HepG2 (cell line): ENCODE data around the gene SFT2D2. TPM values are rescaled to one million over a fixed set of nuclear protein-coding genes. Genes with fewer than 3 reads are reported as not detected.
A peak's percentile ranks its signal among the peaks of the same experiment; 100 is the strongest.

Experiments
- AHR ChIP-seq: IDR thresholded peaks from 2 replicates; pipeline ENCODE4 v1.6.1; 2018; ENCODE audit warnings: missing genetic modification reagents, missing compliant biosample characterization
- ASH2L ChIP-seq: fragments of 300-600, 200-600 bp; sonication (generic); IDR thresholded peaks from 2 replicates; pipeline ENCODE4 v1.7.0; 2017; ENCODE audit warnings: low read depth, mild to moderate bottlenecking, moderate library complexity, mixed read lengths, low read length; ENCODE audit not compliant: insufficient read length
- CAMTA2 ChIP-seq: sonication (generic); formaldehyde crosslinking; IDR thresholded peaks from 2 replicates; pipeline ENCODE4 v1.4.0; 2020; ENCODE audit warnings: mild to moderate bottlenecking, missing genetic modification reagents, borderline replicate concordance
- CCAR2 ChIP-seq: fragments of 200-400 bp; formaldehyde crosslinking; optimal IDR thresholded peaks from 2 replicates; pipeline ENCODE3; 2018; ENCODE audit warnings: low read depth, mild to moderate bottlenecking, low read length, moderate library complexity
- EEA1 ChIP-seq: sonication (generic); formaldehyde crosslinking; IDR thresholded peaks from 2 replicates; pipeline ENCODE4 v1.5.1; 2020; ENCODE audit warnings: mild to moderate bottlenecking, missing genetic modification reagents, borderline replicate concordance
- ETV5 ChIP-seq: IDR thresholded peaks from 2 replicates; pipeline ENCODE4 v1.6.1; 2018; ENCODE audit warnings: missing biosample characterization, missing genetic modification reagents, inconsistent platforms, borderline replicate concordance
- FOXO1 ChIP-seq: sonication (generic); formaldehyde crosslinking; IDR thresholded peaks from 2 replicates; pipeline ENCODE4 v1.4.0; 2020; ENCODE audit warnings: missing genetic modification reagents
- HHEX ChIP-seq: IDR thresholded peaks from 2 replicates; pipeline ENCODE4 v1.6.1; 2016; ENCODE audit warnings: control low read depth
- HIVEP1 ChIP-seq: sonication (generic); formaldehyde crosslinking; IDR thresholded peaks from 2 replicates; pipeline ENCODE4 v1.4.0; 2020; ENCODE audit warnings: mild to moderate bottlenecking, missing genetic modification reagents
- JUNB ChIP-seq: sonication (generic); formaldehyde crosslinking; IDR thresholded peaks from 2 replicates; pipeline ENCODE4 v1.8.0; 2022; ENCODE audit warnings: missing genetic modification reagents, mild to moderate bottlenecking, borderline replicate concordance
- MAFK ChIP-seq, 2 experiments: IDR thresholded peaks in 1 of 2; conservative IDR thresholded peaks in 1 of 2; 2 replicates each; pipeline ENCODE4 v1.6.1; 2011; ENCODE audit warnings: improper control_type of control experiment in 2 of 2, low read length in 2 of 2
- MTA1 ChIP-seq: sonication (generic); formaldehyde crosslinking; IDR thresholded peaks from 2 replicates; pipeline ENCODE4 v1.4.0; 2020; ENCODE audit warnings: missing genetic modification reagents, mild to moderate bottlenecking, borderline replicate concordance
- NCOA1 ChIP-seq: sonication (generic); formaldehyde crosslinking; IDR thresholded peaks from 2 replicates; pipeline ENCODE4 v1.9.0; 2021; ENCODE audit warnings: missing genetic modification reagents
- POLR2A ChIP-seq, 2 experiments: IDR thresholded peaks; 2 replicates each; pipeline ENCODE4 v1.6.1; 2011; ENCODE audit warnings: low read depth in 2 of 2, low read length in 2 of 2, mild to moderate bottlenecking in 1 of 2, moderate library complexity in 1 of 2; ENCODE audit not compliant: insufficient read depth in 1 of 2
- RCOR2 ChIP-seq: IDR thresholded peaks from 2 replicates; pipeline ENCODE4 v1.6.1; 2016; ENCODE audit warnings: missing biosample characterization, missing genetic modification reagents
- REPIN1 ChIP-seq: sonication (generic); formaldehyde crosslinking; IDR thresholded peaks from 2 replicates; pipeline ENCODE4 v1.8.0; 2022; ENCODE audit warnings: missing genetic modification reagents, low read depth, mild to moderate bottlenecking, borderline replicate concordance
- SAP130 ChIP-seq: IDR thresholded peaks from 2 replicates; pipeline ENCODE4 v1.6.1; 2016; ENCODE audit warnings: low read depth
- SOX5 ChIP-seq: IDR thresholded peaks from 2 replicates; pipeline ENCODE4 v1.6.1; 2016; ENCODE audit warnings: borderline replicate concordance
- SYNCRIP ChIP-seq: fragments of 200-400 bp; formaldehyde crosslinking; IDR thresholded peaks from 2 replicates; pipeline ENCODE4 v1.6.1; 2018; ENCODE audit warnings: mild to moderate bottlenecking, low read depth, low read length; ENCODE audit not compliant: insufficient read depth
- TBX3 ChIP-seq: fragments of 450-650 bp; IDR thresholded peaks from 2 replicates; pipeline ENCODE4 v1.6.1; 2017; ENCODE audit warnings: antibody characterized with exemption, mild to moderate bottlenecking, inconsistent platforms, borderline replicate concordance
- ZC3H13 ChIP-seq: sonication (generic); formaldehyde crosslinking; IDR thresholded peaks from 2 replicates; pipeline ENCODE4 v1.8.1; 2023; ENCODE audit warnings: mild to moderate bottlenecking, missing genetic modification reagents, moderate library complexity
- ZFP36 ChIP-seq: fragments of 150-350 bp; IDR thresholded peaks from 2 replicates; pipeline ENCODE4 v1.6.1; 2018; ENCODE audit warnings: borderline replicate concordance, low read length, low read depth; ENCODE audit not compliant: partially characterized antibody
- ZNF331 ChIP-seq: sonication (generic); formaldehyde crosslinking; IDR thresholded peaks from 2 replicates; pipeline ENCODE4 v1.4.0; 2020; ENCODE audit warnings: missing genetic modification reagents
- ZNF337 ChIP-seq: sonication (generic); formaldehyde crosslinking; IDR thresholded peaks from 2 replicates; pipeline ENCODE4 v1.5.1; 2020; ENCODE audit warnings: missing genetic modification reagents, low read depth, mild to moderate bottlenecking, borderline replicate concordance
- ZNF547 ChIP-seq: sonication (generic); formaldehyde crosslinking; IDR thresholded peaks from 2 replicates; pipeline ENCODE4 v1.5.1; 2020; ENCODE audit warnings: mild to moderate bottlenecking, missing genetic modification reagents
- ZNF563 ChIP-seq: sonication (generic); formaldehyde crosslinking; IDR thresholded peaks from 2 replicates; pipeline ENCODE4 v1.8.0; 2022; ENCODE audit warnings: mild to moderate bottlenecking, moderate library complexity, missing genetic modification reagents
- ZNF607 ChIP-seq: sonication (generic); formaldehyde crosslinking; IDR thresholded peaks from 2 replicates; pipeline ENCODE4 v1.5.1; 2020; ENCODE audit warnings: missing genetic modification reagents, mild to moderate bottlenecking, borderline replicate concordance
- ZNF629 ChIP-seq: sonication (generic); formaldehyde crosslinking; conservative IDR thresholded peaks from 2 replicates; pipeline ENCODE4 v1.5.0; 2020; ENCODE audit warnings: missing genetic modification reagents
- ZNF703 ChIP-seq: sonication (generic); formaldehyde crosslinking; IDR thresholded peaks from 2 replicates; pipeline ENCODE4 v1.5.1; 2020; ENCODE audit warnings: missing genetic modification reagents, mild to moderate bottlenecking, moderate library complexity, borderline replicate concordance
- ZNF850 ChIP-seq: sonication (generic); formaldehyde crosslinking; conservative IDR thresholded peaks from 2 replicates; pipeline ENCODE4 v1.9.0; 2021; ENCODE audit warnings: mild to moderate bottlenecking, missing genetic modification reagents
- polyA plus RNA-seq, 8 experiments: library from polyadenylated mRNA; depleted of rRNA in 3 of 8; stranded (reverse) in 7 of 8; unstranded in 1 of 8; fragments of >200 nt; fragmentation: Illumina TruSeq in 4 of 8; extraction: Trizol in 4 of 8; gene quantifications; 2 replicates each; pipeline versions ENCODE4 v1.2.1 to v1.2.3, GENCODE V29; 2011 to 2016; ENCODE audit warnings: low read depth in 4 of 8, missing spikeins in 1 of 8, mixed read lengths in 1 of 8; ENCODE audit not compliant: insufficient read depth in 1 of 8
- total RNA-seq, 5 experiments: library from RNA; depleted of rRNA; stranded (reverse); fragments of >200 nt; fragmentation: Illumina TruSeq; extraction: Trizol; gene quantifications; 2 replicates each; pipeline ENCODE4 v1.2.3, GENCODE V29; 2016; ENCODE audit warnings: low read depth in 1 of 5
- TF ChIP-seq, protein P1 (sequence below): sonication (generic); formaldehyde crosslinking; IDR thresholded peaks from 2 replicates; pipeline ENCODE4 v1.8.1; 2023; ENCODE audit warnings: mild to moderate bottlenecking, missing genetic modification reagents, borderline replicate concordance
- TF ChIP-seq, protein P2 (sequence below): sonication (generic); formaldehyde crosslinking; IDR thresholded peaks from 2 replicates; pipeline ENCODE4 v1.5.0; 2020; ENCODE audit warnings: missing genetic modification reagents

Gene SFT2D2
- total and polyA plus RNA-seq, 2 of the 13 experiments (the other 11 are each of a cell fraction or from before 2014, with no cell fraction given): 10.0 to 28.8 TPM

DNA sequence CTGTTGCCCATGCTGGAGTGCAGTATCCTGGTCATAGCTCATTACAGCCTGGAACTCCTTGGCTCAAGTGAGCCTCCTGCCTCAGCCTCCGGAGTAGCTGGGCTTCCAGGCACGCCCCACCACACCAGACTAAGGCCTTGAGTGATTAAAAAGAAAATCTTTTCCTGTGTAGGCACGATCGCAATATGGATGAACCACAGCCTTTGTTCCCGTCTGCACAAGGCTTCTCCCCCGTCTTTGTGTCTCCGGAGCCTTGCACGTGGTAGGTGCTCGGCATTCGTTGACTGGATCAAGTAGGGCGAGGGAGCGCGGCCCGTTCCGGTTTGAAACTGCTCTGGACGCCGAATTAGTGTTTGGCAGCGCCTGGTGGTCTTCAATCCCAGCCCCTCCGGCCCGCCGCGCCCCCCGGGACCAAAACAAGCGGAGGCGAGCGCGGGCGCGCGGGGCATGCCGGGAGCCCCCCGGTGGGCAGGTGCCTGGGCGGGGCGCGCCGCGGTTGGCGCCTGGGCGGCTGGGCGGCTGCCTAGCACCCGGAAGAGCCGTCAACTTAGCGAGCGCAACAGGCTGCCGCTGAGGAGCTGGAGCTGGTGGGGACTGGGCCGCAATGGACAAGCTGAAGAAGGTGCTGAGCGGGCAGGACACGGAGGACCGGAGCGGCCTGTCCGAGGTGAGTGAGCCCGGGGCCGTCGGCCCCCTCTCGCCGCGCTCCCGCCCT lies at the start of gene SFT2D2 (continued):
- TF ChIP-seq SOX5 (CRISPR knock-in tag): 0 out of 2 replicates have a peak, but pooled peaks have one; percentile 14
- TF ChIP-seq EEA1 (CRISPR knock-in tag): peak; percentile 82; the same call in 1 of the 2 replicates
- peak; percentile 84 for TF ChIP-seq SAP130 (CRISPR knock-in tag)
- no peak for TF ChIP-seq CCAR2
- peak; percentile 98 for TF ChIP-seq ZNF563 (CRISPR knock-in tag)
- TF ChIP-seq ZNF703 (CRISPR knock-in tag): 0 out of 2 replicates have a peak, but pooled peaks have one; percentile 11
- no peak for TF ChIP-seq MAFK (conservative IDR thresholded peaks at IDR 0.05 in 1 of 2, IDR thresholded peaks at IDR 0.05 in 1 of 2; ENCODE audit: low read length in 2 of 2)
- TF ChIP-seq ZNF331 (CRISPR knock-in tag): peak; percentile 45; the same call in 1 of the 2 replicates
- peak; percentile 64; the same call in 1 of the 2 replicates for TF ChIP-seq ZNF337 (CRISPR knock-in tag)
- TF ChIP-seq TBX3: no peak
- peak; percentile 24; the same call in 1 of the 2 replicates for TF ChIP-seq ZNF629 (CRISPR knock-in tag)
- TF ChIP-seq MTA1 (CRISPR knock-in tag): no peak
- TF ChIP-seq ETV5: no peak
- peak; percentile 62; the same call in 1 of the 2 replicates for TF ChIP-seq ZC3H13 (CRISPR knock-in tag)
- no peak for TF ChIP-seq RCOR2 (CRISPR knock-in tag)
- TF ChIP-seq ASH2L: peak; percentile 91
- TF ChIP-seq NCOA1 (CRISPR knock-in tag): no peak
- no peak for TF ChIP-seq HHEX (CRISPR knock-in tag)
- TF ChIP-seq POLR2A (IDR thresholded peaks at IDR 0.05; ENCODE audit: insufficient read depth in 1 of 2, low read depth in 2 of 2, low read length in 2 of 2): peak; percentile 53 to 82
- TF ChIP-seq ZNF607: peak; percentile 77; the same call in 1 of the 2 replicates
- peak; percentile 75 for TF ChIP-seq JUNB
- peak; percentile 65 for TF ChIP-seq HIVEP1 (CRISPR knock-in tag)
- peak; percentile 63; the same call in 1 of the 2 replicates for TF ChIP-seq AHR (CRISPR knock-in tag)
- TF ChIP-seq REPIN1 (CRISPR knock-in tag): peak; percentile 71
- TF ChIP-seq, protein P1, sequence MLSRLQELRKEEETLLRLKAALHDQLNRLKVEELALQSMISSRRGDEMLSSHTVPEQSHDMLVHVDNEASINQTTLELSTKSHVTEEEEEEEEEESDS (CRISPR knock-in tag): peak; percentile 52; the same call in 1 of the 2 replicates
- TF ChIP-seq, protein P2, sequence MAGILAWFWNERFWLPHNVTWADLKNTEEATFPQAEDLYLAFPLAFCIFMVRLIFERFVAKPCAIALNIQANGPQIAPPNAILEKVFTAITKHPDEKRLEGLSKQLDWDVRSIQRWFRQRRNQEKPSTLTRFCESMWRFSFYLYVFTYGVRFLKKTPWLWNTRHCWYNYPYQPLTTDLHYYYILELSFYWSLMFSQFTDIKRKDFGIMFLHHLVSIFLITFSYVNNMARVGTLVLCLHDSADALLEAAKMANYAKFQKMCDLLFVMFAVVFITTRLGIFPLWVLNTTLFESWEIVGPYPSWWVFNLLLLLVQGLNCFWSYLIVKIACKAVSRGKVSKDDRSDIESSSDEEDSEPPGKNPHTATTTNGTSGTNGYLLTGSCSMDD (CRISPR knock-in tag): peak; percentile 83; the same call in 1 of the 2 replicates
- TF ChIP-seq FOXO1 (CRISPR knock-in tag): peak; percentile 25; the same call in 1 of the 2 replicates
- 0 out of 2 replicates have a peak, but pooled peaks have one; percentile 25 for TF ChIP-seq ZNF850 (CRISPR knock-in tag)
- TF ChIP-seq ZFP36: no peak
- TF ChIP-seq CAMTA2 (CRISPR knock-in tag): peak; percentile 92; the same call in 1 of the 2 replicates
- no peak for TF ChIP-seq SYNCRIP
- peak; percentile 94 for TF ChIP-seq ZNF547
